BE2C (cell line): ENCODE measurements around the gene RELN.

Experiments used
- DNase-seq: peaks from one replicate; pipeline ENCODE4 v3.0.0-alpha.2; 2020
- H3K27me3 ChIP-seq: fragments of 250-450 bp; sonication (Bioruptor Pico); 2 replicates; pipeline ENCODE4 v1.5.1; 2020; ENCODE audit warnings: mild to moderate bottlenecking
- H3K36me3 ChIP-seq: fragments of 250-450 bp; sonication (Bioruptor Pico); 2 replicates; pipeline ENCODE4 v1.5.1; 2020; ENCODE audit warnings: mild to moderate bottlenecking
- H3K4me1 ChIP-seq: fragments of 250-450 bp; sonication (Bioruptor Pico); 2 replicates; pipeline ENCODE4 v1.5.1; 2020
- H3K4me3 ChIP-seq: 2 replicates; pipeline ENCODE4 v1.5.1; 2011; ENCODE audit warnings: low read depth, low read length
- H3K9me3 ChIP-seq: fragments of 250-450 bp; sonication (Bioruptor Pico); 2 replicates; pipeline ENCODE4 v1.5.1; 2020
- CTCF ChIP-seq: IDR thresholded peaks from 2 replicates; pipeline ENCODE4 v1.5.1; 2012; ENCODE audit warnings: mild to moderate bottlenecking, low read depth, low read length

Gene RELN

GRCh38 chr7:103871473-103871872 lies 118.0 kb downstream of the RELN start:
- DNase-seq = no peak
- TF ChIP-seq CTCF = no peak
- Histone ChIP-seq H3K4me3 (no peak overlapping the region), H3K36me3 (no peaks in the 10 kb centered on the region), H3K27me3 (no peaks in the 10 kb centered on the region), H3K9me3 (no peaks in the 10 kb centered on the region), H3K4me1 (peaks cover 6% of the 10 kb centered on the region)

GRCh38 chr7:103870664-103871063 lies 118.8 kb downstream of the RELN start:
- H3K36me3 ChIP-seq = no peaks in the 10 kb centered on the region
- no peak overlapping the region for H3K4me3 ChIP-seq
- H3K9me3 ChIP-seq = no peaks in the 10 kb centered on the region
- H3K4me1 ChIP-seq = peaks cover 10% of the 10 kb centered on the region
- H3K27me3 ChIP-seq = no peaks in the 10 kb centered on the region
- no peak for TF ChIP-seq CTCF
- DNase-seq = no peak

- H3K27me3 ChIP-seq = no peaks in the 10 kb centered on the region
- peaks cover 10% of the 10 kb centered on the region for H3K4me1 ChIP-seq
- H3K4me3 ChIP-seq = no peak overlapping the region
- DNase-seq = no peak
- no peaks in the 10 kb centered on the region for H3K36me3 ChIP-seq
- TF ChIP-seq CTCF = no peak
- H3K9me3 ChIP-seq = no peaks in the 10 kb centered on the region
Measured at GRCh38 chr7:103867874-103868273, 121.6 kb downstream of the RELN start.

GRCh38 chr7:103866919-103867318 lies 122.5 kb downstream of the RELN start:
- Histone ChIP-seq H3K4me3 (0 out of 2 replicates have a peak overlapping the region, but pooled peaks have one; percentile 10), H3K36me3 (no peaks in the 10 kb centered on the region), H3K27me3 (no peaks in the 10 kb centered on the region), H3K4me1 (peaks cover 10% of the 10 kb centered on the region), H3K9me3 (no peaks in the 10 kb centered on the region)
- TF ChIP-seq CTCF = no peak
- no peak for DNase-seq

GRCh38 chr7:103865442-103865841 lies 124.0 kb downstream of the RELN start:
- no peak for DNase-seq
- Histone ChIP-seq H3K4me3 (no peak overlapping the region), H3K4me1 (peaks cover 8% of the 10 kb centered on the region), H3K27me3 (no peaks in the 10 kb centered on the region), H3K9me3 (no peaks in the 10 kb centered on the region), H3K36me3 (no peaks in the 10 kb centered on the region)
- TF ChIP-seq CTCF = no peak

GRCh38 chr7:103862302-103863035 lies 127.0 kb downstream of the RELN start:
- H3K4me1 ChIP-seq = peaks cover 9% of the 10 kb centered on the region
- no peaks in the 10 kb centered on the region for H3K36me3 ChIP-seq
- no peak for DNase-seq
- H3K4me3 ChIP-seq = no peak overlapping the region
- H3K27me3 ChIP-seq = no peaks in the 10 kb centered on the region
- TF ChIP-seq CTCF = no peak
- H3K9me3 ChIP-seq = no peaks in the 10 kb centered on the region
